Gastroesophageal sphincter (tissue), 3 donors: ENCODE results near the gene NKD1.

Experiments used
- CTCF ChIP-seq, 4 experiments: fragments of 200-600 bp in 2 of 4; fragments of 450-650 bp in 2 of 4; sonication (generic) in 1 of 4; IDR thresholded peaks; one replicate each; pipeline ENCODE4 v1.5.1; 2017 to 2019; ENCODE audit warnings: antibody characterized with exemption in 4 of 4, mild to moderate bottlenecking in 2 of 4, moderate library complexity in 2 of 4
- POLR2A ChIP-seq, 2 donors: fragments of 450-650 bp; IDR thresholded peaks; one replicate each; pipeline ENCODE4 v1.6.1; 2017; ENCODE audit warnings: antibody characterized with exemption in 2 of 2, mild to moderate bottlenecking in 2 of 2, moderate library complexity in 1 of 2
- POLR2AphosphoS5 ChIP-seq: sonication (generic); formaldehyde crosslinking; IDR thresholded peaks from one replicate; pipeline ENCODE4 v1.6.1; 2017; ENCODE audit warnings: antibody characterized with exemption

GRCh38 chr16:50684823-50685461 is 136.7 kb downstream of the NKD1 start:
- no peak for TF ChIP-seq CTCF (IDR thresholded peaks at IDR 0.05)
- TF ChIP-seq POLR2A (IDR thresholded peaks at IDR 0.05) = no peak
- TF ChIP-seq POLR2AphosphoS5 = no peak
